HG03196 (cell line): Measurements from ENCODE around the gene HSD17B3.
A peak's percentile ranks its signal among the peaks of the same experiment; 100 is the strongest.
"Not testable (repeated sequence)": the region's sequence is repeated elsewhere in the genome, so short reads cannot be mapped to it uniquely, and the experiment has no call there.

Source experiments
- ATAC-seq: cut with Tn5 transposase; IDR thresholded peaks from one replicate; pipeline ENCODE4 v1.9.1; 2021; ENCODE audit not compliant: unreplicated experiment

HSD17B3 gene

GRCh38 chr9:96302021-96302420 is at the start of gene HSD17B3:
Gene HSD17B3 (minus strand): TSS chr9:96302176. CDS start chr9:96302104, 72 bp downstream.
- no peak for ATAC-seq

- no peak for ATAC-seq
Observed at GRCh38 chr9:96350866-96351265, 48.9 kb upstream of the HSD17B3 start.

- ATAC-seq: no peak
Observed at GRCh38 chr9:96348261-96348660, 46.3 kb upstream of the HSD17B3 start.

GRCh38 chr9:96345551-96345950 is 43.6 kb upstream of the HSD17B3 start:
- no peak for ATAC-seq

- ATAC-seq: no peak
Observed at GRCh38 chr9:96344458-96345180, 42.6 kb upstream of the HSD17B3 start.

- ATAC-seq: no peak
Observed at GRCh38 chr9:96343515-96344360, 41.8 kb upstream of the HSD17B3 start.

GRCh38 chr9:96342571-96343245 is 40.7 kb upstream of the HSD17B3 start:
- no peak for ATAC-seq

- ATAC-seq: no peak
Observed at GRCh38 chr9:96340707-96341106, 38.7 kb upstream of the HSD17B3 start.

- ATAC-seq: no peak
Observed at GRCh38 chr9:96338299-96338698, 36.3 kb upstream of the HSD17B3 start.

- ATAC-seq: no peak
Observed at GRCh38 chr9:96333958-96334357, 32.0 kb upstream of the HSD17B3 start.

- ATAC-seq: no peak
Observed at GRCh38 chr9:96331236-96331947, 29.4 kb upstream of the HSD17B3 start.

GRCh38 chr9:96327694-96328352 is 25.8 kb upstream of the HSD17B3 start:
- ATAC-seq: peak; percentile 63

GRCh38 chr9:96323169-96323568 is 21.2 kb upstream of the HSD17B3 start:
- no peak for ATAC-seq

GRCh38 chr9:96322736-96323135 is 20.8 kb upstream of the HSD17B3 start:
- not testable (repeated sequence) for ATAC-seq

- not testable (repeated sequence) for ATAC-seq
Observed at GRCh38 chr9:96322210-96322609, 20.2 kb upstream of the HSD17B3 start.

- ATAC-seq: no peak
Observed at GRCh38 chr9:96321515-96321914, 19.5 kb upstream of the HSD17B3 start.

GRCh38 chr9:96320749-96321280 is 18.8 kb upstream of the HSD17B3 start:
- ATAC-seq: no peak

GRCh38 chr9:96318921-96319565 is 17.1 kb upstream of the HSD17B3 start:
- ATAC-seq: no peak

- no peak for ATAC-seq
Observed at GRCh38 chr9:96317335-96317980, 15.5 kb upstream of the HSD17B3 start.
